ENCODE measurements around the gene NDUFAF8.

The NDUFAF8 gene

DNA sequence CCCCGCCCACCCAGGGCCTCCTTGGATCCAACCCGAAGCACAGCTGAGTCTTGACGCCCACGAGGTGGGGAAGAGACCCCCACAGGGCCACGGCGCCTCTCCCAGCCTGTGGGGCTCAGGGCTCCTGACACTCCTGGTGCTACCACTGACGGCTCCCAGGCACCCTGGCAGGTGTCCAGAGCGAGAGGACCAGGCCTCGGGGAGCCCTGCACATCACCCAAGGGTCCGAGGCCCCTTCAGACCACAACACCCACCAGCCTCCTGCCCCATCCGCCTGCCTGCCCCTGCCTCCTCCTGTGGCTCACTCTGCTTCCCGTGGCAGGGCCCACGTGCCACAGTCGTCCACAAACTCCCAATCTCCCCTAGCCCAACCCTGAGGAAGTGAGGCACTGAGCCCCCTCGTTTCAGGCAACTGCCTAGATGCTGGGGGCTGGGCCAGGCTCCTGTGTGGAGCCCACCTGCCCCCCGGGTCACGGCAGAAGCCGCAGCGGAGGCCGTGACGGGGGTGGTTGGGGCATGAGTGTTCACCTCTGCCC, 44.8 kb upstream of the NDUFAF8 start:
- H3K4me3 ChIP-seq (ENCODE audit: low read depth, low read length): no peak overlapping the region
- POLR2A ChIA-PET: no interaction called here
- H3K36me3 ChIP-seq (ENCODE audit: control insufficient read depth in 2 of 2, insufficient read depth in 1 of 2, low read length in 2 of 2): peaks cover 0 to 90% of the 10 kb centered on the region in 2 experiments; a peak in 1 of 3 replicates
- no peak for TF ChIP-seq ZNF658 (tag by site-specific recombination; IDR thresholded peaks at IDR 0.05)
- TF ChIP-seq ZFHX2 (tag by site-specific recombination; conservative IDR thresholded peaks at IDR 0.05): 0 out of 2 replicates have a peak, but pooled peaks have one; percentile 7
- no peaks in the 10 kb centered on the region for H3K4me1 ChIP-seq (ENCODE audit: control insufficient read depth, insufficient read depth, low read length)
- CTCF ChIA-PET: interaction anchor here (1.2 kb wide), 1 partner anchor 21 kb away, joined by 5 read pairs; no protein-coding TSS in a partner anchor
- H3K9me3 ChIP-seq (ENCODE audit: control insufficient read depth, insufficient read depth, low read depth, low read length): no peaks in the 10 kb centered on the region
- no peak overlapping the region for H3K27ac ChIP-seq (ENCODE audit: extremely low read depth, low read depth, low read length)

DNA sequence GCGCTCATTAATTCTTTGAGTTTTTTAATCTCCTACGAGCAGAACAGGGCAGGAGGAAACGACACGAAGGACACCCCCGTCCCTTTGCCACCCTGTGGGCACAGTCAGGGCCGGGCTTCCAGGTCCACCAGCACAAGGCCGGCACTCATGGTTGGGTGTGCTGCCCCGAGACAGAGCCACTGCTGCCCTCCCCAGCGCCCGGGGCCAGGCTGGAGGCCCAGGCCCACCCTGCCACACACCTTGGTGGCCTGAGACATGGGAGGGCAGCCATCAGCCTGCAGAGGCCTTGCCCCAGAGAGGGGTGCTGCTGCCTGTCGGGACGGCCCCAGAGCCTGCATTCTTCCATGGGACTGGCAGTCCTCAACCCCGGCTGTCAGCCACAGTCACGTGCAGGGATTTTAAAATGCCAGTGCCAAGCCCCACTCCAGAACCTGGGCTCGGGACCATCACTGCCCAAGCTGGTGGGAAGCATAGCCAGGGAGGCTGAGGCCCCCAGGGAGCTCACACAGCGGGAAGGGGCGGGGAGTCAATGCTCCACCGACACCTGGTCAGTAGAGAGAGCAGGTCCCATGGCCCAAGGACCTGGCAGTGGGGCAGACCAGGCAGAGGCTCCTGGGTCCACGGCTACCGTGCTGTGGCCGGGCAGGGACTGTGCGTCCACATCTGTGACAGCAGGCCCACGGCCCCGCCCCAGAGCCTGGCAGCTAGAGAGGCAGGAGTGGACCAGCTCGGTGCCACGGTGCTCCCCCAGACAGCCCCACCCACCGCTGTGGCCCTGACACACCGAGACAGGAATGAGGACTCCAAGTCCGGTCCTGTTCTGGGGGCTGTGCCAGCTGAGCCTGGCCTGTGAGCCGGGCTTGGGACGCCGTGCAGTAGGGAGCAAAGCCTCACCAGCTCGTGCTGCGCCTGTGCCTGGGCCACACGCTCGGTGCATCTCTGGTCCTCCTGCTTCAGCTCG, 43.9 kb upstream of the NDUFAF8 start:
- H3K4me3 ChIP-seq (ENCODE audit: low read depth, low read length): no peak overlapping the region
- ChIA-PET POLR2A (no interaction called here), CTCF (interaction anchor here (0.5 to 0.7 kb wide), 3 partner anchors 60 to 538 kb away, joined by 3 read pairs; no protein-coding TSS in a partner anchor)
- no peak for TF ChIP-seq ZNF776 (tag by site-specific recombination; IDR thresholded peaks at IDR 0.05; ENCODE audit: borderline replicate concordance)
- TF ChIP-seq ZNF24 (tag by site-specific recombination; IDR thresholded peaks at IDR 0.05): no peak
- TF ChIP-seq ZNF350 (tag by site-specific recombination; IDR thresholded peaks at IDR 0.05): no peak
- no peak for TF ChIP-seq SETDB1 (IDR thresholded peaks at IDR 0.05; ENCODE audit: insufficient read length, low read length)
- TF ChIP-seq, protein P1, sequence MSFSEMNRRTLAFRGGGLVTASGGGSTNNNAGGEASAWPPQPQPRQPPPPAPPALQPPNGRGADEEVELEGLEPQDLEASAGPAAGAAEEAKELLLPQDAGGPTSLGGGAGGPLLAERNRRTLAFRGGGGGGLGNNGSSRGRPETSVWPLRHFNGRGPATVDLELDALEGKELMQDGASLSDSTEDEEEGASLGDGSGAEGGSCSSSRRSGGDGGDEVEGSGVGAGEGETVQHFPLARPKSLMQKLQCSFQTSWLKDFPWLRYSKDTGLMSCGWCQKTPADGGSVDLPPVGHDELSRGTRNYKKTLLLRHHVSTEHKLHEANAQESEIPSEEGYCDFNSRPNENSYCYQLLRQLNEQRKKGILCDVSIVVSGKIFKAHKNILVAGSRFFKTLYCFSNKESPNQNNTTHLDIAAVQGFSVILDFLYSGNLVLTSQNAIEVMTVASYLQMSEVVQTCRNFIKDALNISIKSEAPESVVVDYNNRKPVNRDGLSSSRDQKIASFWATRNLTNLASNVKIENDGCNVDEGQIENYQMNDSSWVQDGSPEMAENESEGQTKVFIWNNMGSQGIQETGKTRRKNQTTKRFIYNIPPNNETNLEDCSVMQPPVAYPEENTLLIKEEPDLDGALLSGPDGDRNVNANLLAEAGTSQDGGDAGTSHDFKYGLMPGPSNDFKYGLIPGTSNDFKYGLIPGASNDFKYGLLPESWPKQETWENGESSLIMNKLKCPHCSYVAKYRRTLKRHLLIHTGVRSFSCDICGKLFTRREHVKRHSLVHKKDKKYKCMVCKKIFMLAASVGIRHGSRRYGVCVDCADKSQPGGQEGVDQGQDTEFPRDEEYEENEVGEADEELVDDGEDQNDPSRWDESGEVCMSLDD (tag by site-specific recombination; IDR thresholded peaks at IDR 0.05): no peak
- TF ChIP-seq, protein P2, sequence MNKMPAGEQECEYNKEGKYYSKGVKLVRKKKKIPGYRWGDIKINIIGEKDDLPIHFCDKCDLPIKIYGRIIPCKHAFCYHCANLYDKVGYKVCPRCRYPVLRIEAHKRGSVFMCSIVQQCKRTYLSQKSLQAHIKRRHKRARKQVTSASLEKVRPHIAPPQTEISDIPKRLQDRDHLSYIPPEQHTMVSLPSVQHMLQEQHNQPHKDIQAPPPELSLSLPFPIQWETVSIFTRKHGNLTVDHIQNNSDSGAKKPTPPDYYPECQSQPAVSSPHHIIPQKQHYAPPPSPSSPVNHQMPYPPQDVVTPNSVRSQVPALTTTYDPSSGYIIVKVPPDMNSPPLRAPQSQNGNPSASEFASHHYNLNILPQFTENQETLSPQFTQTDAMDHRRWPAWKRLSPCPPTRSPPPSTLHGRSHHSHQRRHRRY (tag by site-specific recombination; IDR thresholded peaks at IDR 0.05): no peak
- no peak for TF ChIP-seq ZNF560 (tag by site-specific recombination; IDR thresholded peaks at IDR 0.05; ENCODE audit: borderline replicate concordance)
- no peak for TF ChIP-seq ZNF133 (tag by site-specific recombination; IDR thresholded peaks at IDR 0.05)
- no peak for TF ChIP-seq ZNF169 (tag by site-specific recombination; IDR thresholded peaks at IDR 0.05)
- no peak for TF ChIP-seq ZNF341 (tag by site-specific recombination; IDR thresholded peaks at IDR 0.05; ENCODE audit: low read depth)
- TF ChIP-seq, protein P3, sequence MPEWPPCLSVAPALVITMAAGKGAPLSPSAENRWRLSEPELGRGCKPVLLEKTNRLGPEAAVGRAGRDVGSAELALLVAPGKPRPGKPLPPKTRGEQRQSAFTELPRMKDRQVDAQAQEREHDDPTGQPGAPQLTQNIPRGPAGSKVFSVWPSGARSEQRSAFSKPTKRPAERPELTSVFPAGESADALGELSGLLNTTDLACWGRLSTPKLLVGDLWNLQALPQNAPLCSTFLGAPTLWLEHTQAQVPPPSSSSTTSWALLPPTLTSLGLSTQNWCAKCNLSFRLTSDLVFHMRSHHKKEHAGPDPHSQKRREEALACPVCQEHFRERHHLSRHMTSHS (tag by site-specific recombination; IDR thresholded peaks at IDR 0.05): no peak
- no peak for TF ChIP-seq YY1 (tag by site-specific recombination; IDR thresholded peaks at IDR 0.05)
- no peak for TF ChIP-seq ZNF623 (tag by site-specific recombination; IDR thresholded peaks at IDR 0.05)
- TF ChIP-seq, protein P4, sequence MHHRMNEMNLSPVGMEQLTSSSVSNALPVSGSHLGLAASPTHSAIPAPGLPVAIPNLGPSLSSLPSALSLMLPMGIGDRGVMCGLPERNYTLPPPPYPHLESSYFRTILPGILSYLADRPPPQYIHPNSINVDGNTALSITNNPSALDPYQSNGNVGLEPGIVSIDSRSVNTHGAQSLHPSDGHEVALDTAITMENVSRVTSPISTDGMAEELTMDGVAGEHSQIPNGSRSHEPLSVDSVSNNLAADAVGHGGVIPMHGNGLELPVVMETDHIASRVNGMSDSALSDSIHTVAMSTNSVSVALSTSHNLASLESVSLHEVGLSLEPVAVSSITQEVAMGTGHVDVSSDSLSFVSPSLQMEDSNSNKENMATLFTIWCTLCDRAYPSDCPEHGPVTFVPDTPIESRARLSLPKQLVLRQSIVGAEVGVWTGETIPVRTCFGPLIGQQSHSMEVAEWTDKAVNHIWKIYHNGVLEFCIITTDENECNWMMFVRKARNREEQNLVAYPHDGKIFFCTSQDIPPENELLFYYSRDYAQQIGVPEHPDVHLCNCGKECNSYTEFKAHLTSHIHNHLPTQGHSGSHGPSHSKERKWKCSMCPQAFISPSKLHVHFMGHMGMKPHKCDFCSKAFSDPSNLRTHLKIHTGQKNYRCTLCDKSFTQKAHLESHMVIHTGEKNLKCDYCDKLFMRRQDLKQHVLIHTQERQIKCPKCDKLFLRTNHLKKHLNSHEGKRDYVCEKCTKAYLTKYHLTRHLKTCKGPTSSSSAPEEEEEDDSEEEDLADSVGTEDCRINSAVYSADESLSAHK (tag by site-specific recombination; IDR thresholded peaks at IDR 0.05): no peak
- TF ChIP-seq, protein P5, sequence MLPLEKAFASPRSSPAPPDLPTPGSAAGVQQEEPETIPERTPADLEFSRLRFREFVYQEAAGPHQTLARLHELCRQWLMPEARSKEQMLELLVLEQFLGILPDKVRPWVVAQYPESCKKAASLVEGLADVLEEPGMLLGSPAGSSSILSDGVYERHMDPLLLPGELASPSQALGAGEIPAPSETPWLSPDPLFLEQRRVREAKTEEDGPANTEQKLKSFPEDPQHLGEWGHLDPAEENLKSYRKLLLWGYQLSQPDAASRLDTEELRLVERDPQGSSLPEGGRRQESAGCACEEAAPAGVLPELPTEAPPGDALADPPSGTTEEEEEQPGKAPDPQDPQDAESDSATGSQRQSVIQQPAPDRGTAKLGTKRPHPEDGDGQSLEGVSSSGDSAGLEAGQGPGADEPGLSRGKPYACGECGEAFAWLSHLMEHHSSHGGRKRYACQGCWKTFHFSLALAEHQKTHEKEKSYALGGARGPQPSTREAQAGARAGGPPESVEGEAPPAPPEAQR (tag by site-specific recombination; IDR thresholded peaks at IDR 0.05): no peak
- TF ChIP-seq, protein P6, sequence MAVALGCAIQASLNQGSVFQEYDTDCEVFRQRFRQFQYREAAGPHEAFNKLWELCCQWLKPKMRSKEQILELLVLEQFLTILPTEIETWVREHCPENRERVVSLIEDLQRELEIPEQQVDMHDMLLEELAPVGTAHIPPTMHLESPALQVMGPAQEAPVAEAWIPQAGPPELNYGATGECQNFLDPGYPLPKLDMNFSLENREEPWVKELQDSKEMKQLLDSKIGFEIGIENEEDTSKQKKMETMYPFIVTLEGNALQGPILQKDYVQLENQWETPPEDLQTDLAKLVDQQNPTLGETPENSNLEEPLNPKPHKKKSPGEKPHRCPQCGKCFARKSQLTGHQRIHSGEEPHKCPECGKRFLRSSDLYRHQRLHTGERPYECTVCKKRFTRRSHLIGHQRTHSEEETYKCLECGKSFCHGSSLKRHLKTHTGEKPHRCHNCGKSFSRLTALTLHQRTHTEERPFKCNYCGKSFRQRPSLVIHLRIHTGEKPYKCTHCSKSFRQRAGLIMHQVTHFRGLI (tag by site-specific recombination; IDR thresholded peaks at IDR 0.05): no peak
- no peak for TF ChIP-seq ZBTB20 (tag by site-specific recombination; IDR thresholded peaks at IDR 0.05)
- no peak for TF ChIP-seq ZNF114 (tag by site-specific recombination; IDR thresholded peaks at IDR 0.05)
- TF ChIP-seq ZNF747 (tag by site-specific recombination; IDR thresholded peaks at IDR 0.05): no peak
- H3K36me3 ChIP-seq (ENCODE audit: control insufficient read depth in 2 of 2, insufficient read depth in 1 of 2, low read length in 2 of 2): peaks cover 0 to 90% of the 10 kb centered on the region in 2 experiments; a peak in 1 of 3 replicates
- no peaks in the 10 kb centered on the region for H3K4me1 ChIP-seq (ENCODE audit: control insufficient read depth, insufficient read depth, low read length)
- no peak overlapping the region for H3K27ac ChIP-seq (ENCODE audit: extremely low read depth, low read depth, low read length)
- H3K9me3 ChIP-seq (ENCODE audit: control insufficient read depth, insufficient read depth, low read depth, low read length): no peaks in the 10 kb centered on the region

Measured in HEK293 (cell line).